BLaER1 (cell line): ENCODE measurements around the gene MOGAT1.

ENCODE experiments used
- H3K27ac ChIP-seq: shearing (Covaris generic); formaldehyde crosslinking; 2 replicates; pipeline ENCODE4 v1.8.1; 2022
- H3K27me3 ChIP-seq: shearing (Covaris generic); formaldehyde crosslinking; 2 replicates; pipeline ENCODE4 v1.8.1; 2022
- H3K36me3 ChIP-seq: shearing (Covaris generic); formaldehyde crosslinking; 2 replicates; pipeline ENCODE4 v1.8.1; 2022
- H3K4me1 ChIP-seq: shearing (Covaris generic); formaldehyde crosslinking; 2 replicates; pipeline ENCODE4 v1.8.1; 2022
- H3K4me2 ChIP-seq: shearing (Covaris generic); formaldehyde crosslinking; 2 replicates; pipeline ENCODE4 v1.8.1; 2022
- H3K4me3 ChIP-seq: shearing (Covaris generic); formaldehyde crosslinking; 2 replicates; pipeline ENCODE4 v1.8.1; 2022
- H3K9ac ChIP-seq: shearing (Covaris generic); formaldehyde crosslinking; 2 replicates; pipeline ENCODE4 v1.8.1; 2022
- H3K9me3 ChIP-seq: shearing (Covaris generic); formaldehyde crosslinking; 2 replicates; pipeline ENCODE4 v1.8.1; 2022
- H4K20me1 ChIP-seq: shearing (Covaris generic); formaldehyde crosslinking; 2 replicates; pipeline ENCODE4 v1.8.1; 2022
- Cebpa-rat ChIP-seq: shearing (Covaris generic); IDR thresholded peaks from 2 replicates; pipeline ENCODE4 v1.8.1; 2022

Gene MOGAT1

GRCh38 chr2:222724208-222724607, 52.8 kb downstream of the MOGAT1 start:
- Histone ChIP-seq H3K4me1 (peaks cover 6% of the 10 kb centered on the region), H3K4me3 (no peak overlapping the region), H4K20me1 (no peaks in the 10 kb centered on the region), H3K4me2 (no peak overlapping the region), H3K27ac (no peak overlapping the region), H3K9me3 (peaks cover 24% of the 10 kb centered on the region; the same call in 1 of the 2 replicates), H3K36me3 (no peaks in the 10 kb centered on the region), H3K27me3 (no peaks in the 10 kb centered on the region), H3K9ac (no peak overlapping the region)
- TF ChIP-seq Cebpa-rat, result no peak

GRCh38 chr2:222728621-222729020, 57.2 kb downstream of the MOGAT1 start:
- Histone ChIP-seq H3K4me3 (no peak overlapping the region), H4K20me1 (no peaks in the 10 kb centered on the region), H3K9ac (no peak overlapping the region), H3K4me1 (peaks cover 28% of the 10 kb centered on the region), H3K36me3 (no peaks in the 10 kb centered on the region), H3K9me3 (no peaks in the 10 kb centered on the region), H3K4me2 (no peak overlapping the region), H3K27me3 (no peaks in the 10 kb centered on the region), H3K27ac (no peak overlapping the region)
- no peak for TF ChIP-seq Cebpa-rat

GRCh38 chr2:222730366-222730999, 59.0 kb downstream of the MOGAT1 start:
- Histone ChIP-seq H4K20me1 (no peaks in the 10 kb centered on the region), H3K4me2 (peak overlapping the region; percentile 72), H3K36me3 (no peaks in the 10 kb centered on the region), H3K9ac (no peak overlapping the region), H3K4me1 (peaks cover 42% of the 10 kb centered on the region), H3K4me3 (no peak overlapping the region), H3K27me3 (no peaks in the 10 kb centered on the region), H3K9me3 (no peaks in the 10 kb centered on the region), H3K27ac (peak overlapping the region; percentile 42; the same call in 1 of the 2 replicates)
- no peak for TF ChIP-seq Cebpa-rat

- no peak for TF ChIP-seq Cebpa-rat
- H3K9ac ChIP-seq, result no peak overlapping the region
- no peak overlapping the region; the same call in 1 of the 2 replicates for H3K27ac ChIP-seq
- H4K20me1 ChIP-seq, result no peaks in the 10 kb centered on the region
- H3K4me2 ChIP-seq, result peak overlapping the region; percentile 72
- H3K36me3 ChIP-seq, result no peaks in the 10 kb centered on the region
- no peak overlapping the region for H3K4me3 ChIP-seq
- peaks cover 39% of the 10 kb centered on the region for H3K4me1 ChIP-seq
- H3K27me3 ChIP-seq, result no peaks in the 10 kb centered on the region
- H3K9me3 ChIP-seq, result no peaks in the 10 kb centered on the region
Observed at GRCh38 chr2:222731201-222731621, 59.8 kb downstream of the MOGAT1 start.

GRCh38 chr2:222732489-222733178, 61.2 kb downstream of the MOGAT1 start:
- TF ChIP-seq Cebpa-rat, result no peak
- Histone ChIP-seq H3K9ac (no peak overlapping the region), H3K36me3 (no peaks in the 10 kb centered on the region), H4K20me1 (no peaks in the 10 kb centered on the region), H3K27me3 (no peaks in the 10 kb centered on the region), H3K9me3 (no peaks in the 10 kb centered on the region), H3K27ac (no peak overlapping the region), H3K4me2 (no peak overlapping the region), H3K4me3 (no peak overlapping the region), H3K4me1 (peaks cover 41% of the 10 kb centered on the region)

- TF ChIP-seq Cebpa-rat, result no peak
- Histone ChIP-seq H3K9me3 (no peaks in the 10 kb centered on the region), H3K4me1 (peaks cover 41% of the 10 kb centered on the region), H4K20me1 (no peaks in the 10 kb centered on the region), H3K27me3 (no peaks in the 10 kb centered on the region), H3K4me3 (no peak overlapping the region), H3K4me2 (no peak overlapping the region), H3K9ac (no peak overlapping the region), H3K36me3 (no peaks in the 10 kb centered on the region), H3K27ac (no peak overlapping the region)
Observed at GRCh38 chr2:222733470-222733845, 62.0 kb downstream of the MOGAT1 start.

GRCh38 chr2:222733846-222734702, 62.6 kb downstream of the MOGAT1 start:
- H3K27me3 ChIP-seq, result no peaks in the 10 kb centered on the region
- TF ChIP-seq Cebpa-rat, result no peak
- no peak overlapping the region for H3K4me3 ChIP-seq
- H3K27ac ChIP-seq, result no peak overlapping the region
- peaks cover 41% of the 10 kb centered on the region for H3K4me1 ChIP-seq
- no peak overlapping the region; the same call in 1 of the 2 replicates for H3K9ac ChIP-seq
- H3K4me2 ChIP-seq, result peak overlapping the region; percentile 40
- H4K20me1 ChIP-seq, result no peaks in the 10 kb centered on the region
- no peaks in the 10 kb centered on the region for H3K9me3 ChIP-seq
- H3K36me3 ChIP-seq, result no peaks in the 10 kb centered on the region

GRCh38 chr2:222734703-222735014, 63.2 kb downstream of the MOGAT1 start:
- peaks cover 38% of the 10 kb centered on the region for H3K4me1 ChIP-seq
- H3K4me2 ChIP-seq, result peak overlapping the region; percentile 40
- H3K4me3 ChIP-seq, result no peak overlapping the region
- no peak overlapping the region for H3K27ac ChIP-seq
- no peaks in the 10 kb centered on the region for H3K9me3 ChIP-seq
- no peak for TF ChIP-seq Cebpa-rat
- no peak overlapping the region; the same call in 1 of the 2 replicates for H3K9ac ChIP-seq
- no peaks in the 10 kb centered on the region for H4K20me1 ChIP-seq
- no peaks in the 10 kb centered on the region for H3K27me3 ChIP-seq
- H3K36me3 ChIP-seq, result no peaks in the 10 kb centered on the region

- H3K4me2 ChIP-seq, result peak overlapping the region; percentile 31
- TF ChIP-seq Cebpa-rat, result 0 out of 2 replicates have a peak, but pooled peaks have one; percentile 19
Observed at GRCh38 chr2:222736301-222736700, 64.8 kb downstream of the MOGAT1 start.

GRCh38 chr2:222736924-222737323, 65.5 kb downstream of the MOGAT1 start:
- no peak overlapping the region for H3K9ac ChIP-seq
- no peaks in the 10 kb centered on the region for H4K20me1 ChIP-seq
- no peaks in the 10 kb centered on the region for H3K36me3 ChIP-seq
- no peak for TF ChIP-seq Cebpa-rat
- H3K4me2 ChIP-seq, result no peak overlapping the region
- H3K27me3 ChIP-seq, result no peaks in the 10 kb centered on the region
- no peak overlapping the region for H3K4me3 ChIP-seq
- H3K9me3 ChIP-seq, result no peaks in the 10 kb centered on the region
- peaks cover 19% of the 10 kb centered on the region for H3K4me1 ChIP-seq
- H3K27ac ChIP-seq, result no peak overlapping the region

More at GRCh38 chr2:222736301-222736700, 64.8 kb downstream of the MOGAT1 start:
- Histone ChIP-seq H3K4me1 (peaks cover 22% of the 10 kb centered on the region), H3K27me3 (no peaks in the 10 kb centered on the region), H4K20me1 (no peaks in the 10 kb centered on the region), H3K9me3 (no peaks in the 10 kb centered on the region), H3K27ac (no peak overlapping the region), H3K4me3 (no peak overlapping the region), H3K9ac (no peak overlapping the region), H3K36me3 (no peaks in the 10 kb centered on the region)
